SH-SY5Y (cell line): ENCODE data around the gene DHDDS.

ENCODE experiments used
- GATA2 ChIP-seq: IDR thresholded peaks from 2 replicates; pipeline ENCODE4 v1.6.1; 2011; ENCODE audit warnings: mild to moderate bottlenecking, low read depth, low read length
- GATA3 ChIP-seq: IDR thresholded peaks from 2 replicates; pipeline ENCODE4 v1.6.1; 2011; ENCODE audit warnings: low read depth, mild to moderate bottlenecking, low read length, moderate library complexity

GRCh38 chr1:26405281-26405915, 26.7 kb upstream of the DHDDS start:
- TF ChIP-seq GATA2 (no peak), GATA3 (no peak)
